Activated gamma-delta T cell (primary cell): Measurements from ENCODE around the gene ARIH2.
"Not testable (repeated sequence)": the region's sequence is repeated elsewhere in the genome, so short reads cannot be mapped to it uniquely, and the experiment has no call there.

Experiments used
- DNase-seq: peaks from one replicate; lab custom pipeline; 2025; lab: John Stamatoyannopoulos, UW

ARIH2 gene

DNA sequence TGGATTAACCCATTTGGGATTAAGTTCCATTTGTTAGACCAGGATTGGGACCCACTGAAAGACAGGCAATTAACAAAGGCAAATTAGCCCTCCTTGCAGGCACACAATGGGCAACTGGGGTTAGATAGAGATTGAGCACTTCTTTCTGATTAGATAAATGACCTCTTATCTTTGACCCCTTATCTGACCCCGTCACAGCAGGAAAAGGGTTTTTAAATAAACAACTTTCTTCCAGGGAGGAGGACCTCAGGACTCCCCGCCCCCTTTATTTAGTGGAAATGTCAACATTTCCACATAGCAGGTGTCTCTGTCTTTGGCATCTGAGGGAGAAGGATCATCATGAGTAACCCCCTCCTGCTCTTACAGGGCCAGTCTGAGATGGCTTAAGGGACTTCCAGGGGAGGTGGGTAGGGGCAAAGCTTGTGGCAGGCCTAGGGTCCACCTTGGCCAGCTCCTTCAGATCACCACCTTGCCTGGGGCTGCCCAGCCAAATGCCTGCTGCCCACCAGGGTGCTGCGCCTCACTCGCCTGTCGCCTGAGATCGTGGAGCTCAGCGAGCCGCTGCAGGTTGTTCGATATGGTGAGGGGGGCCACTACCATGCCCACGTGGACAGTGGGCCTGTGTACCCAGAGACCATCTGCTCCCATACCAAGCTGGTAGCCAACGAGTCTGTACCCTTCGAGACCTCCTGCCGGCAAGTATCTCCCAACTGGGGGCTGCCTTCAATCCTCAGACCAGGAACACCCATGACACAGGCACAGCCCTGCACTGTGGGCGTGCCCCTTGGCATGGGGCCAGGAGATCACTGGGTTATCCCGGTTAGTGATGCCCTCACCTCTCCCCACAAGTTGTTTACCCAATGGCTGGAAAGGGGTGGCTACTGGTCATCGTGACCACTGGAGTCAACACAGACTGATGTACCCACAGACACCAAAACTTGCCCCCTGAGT is 86.0 kb downstream of the ARIH2 start:
- no peak for DNase-seq

GRCh38 chr3:49005303-49005680 is 86.7 kb downstream of the ARIH2 start:
- DNase-seq, result no peak

DNA sequence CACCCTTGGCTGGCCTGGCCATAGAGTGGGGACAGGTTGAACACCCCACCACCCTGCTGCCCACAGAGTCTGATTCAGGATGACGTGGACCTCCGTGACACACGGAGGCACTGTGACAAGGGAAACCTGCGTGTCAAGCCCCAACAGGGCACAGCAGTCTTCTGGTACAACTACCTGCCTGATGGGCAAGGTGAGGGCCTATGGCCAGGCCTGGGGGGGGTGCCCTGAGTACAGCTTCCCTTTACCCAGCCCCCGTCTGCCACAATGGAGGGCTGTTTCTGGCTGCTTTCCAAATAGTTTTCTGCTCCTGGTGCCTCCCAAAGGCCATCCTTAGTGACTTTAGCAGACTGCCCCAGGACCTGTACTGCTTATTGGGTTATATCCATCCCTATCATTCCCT is 87.4 kb downstream of the ARIH2 start:
- DNase-seq, result no peak

GRCh38 chr3:49006408-49007067 is 87.9 kb downstream of the ARIH2 start:
- no peak for DNase-seq

DNA sequence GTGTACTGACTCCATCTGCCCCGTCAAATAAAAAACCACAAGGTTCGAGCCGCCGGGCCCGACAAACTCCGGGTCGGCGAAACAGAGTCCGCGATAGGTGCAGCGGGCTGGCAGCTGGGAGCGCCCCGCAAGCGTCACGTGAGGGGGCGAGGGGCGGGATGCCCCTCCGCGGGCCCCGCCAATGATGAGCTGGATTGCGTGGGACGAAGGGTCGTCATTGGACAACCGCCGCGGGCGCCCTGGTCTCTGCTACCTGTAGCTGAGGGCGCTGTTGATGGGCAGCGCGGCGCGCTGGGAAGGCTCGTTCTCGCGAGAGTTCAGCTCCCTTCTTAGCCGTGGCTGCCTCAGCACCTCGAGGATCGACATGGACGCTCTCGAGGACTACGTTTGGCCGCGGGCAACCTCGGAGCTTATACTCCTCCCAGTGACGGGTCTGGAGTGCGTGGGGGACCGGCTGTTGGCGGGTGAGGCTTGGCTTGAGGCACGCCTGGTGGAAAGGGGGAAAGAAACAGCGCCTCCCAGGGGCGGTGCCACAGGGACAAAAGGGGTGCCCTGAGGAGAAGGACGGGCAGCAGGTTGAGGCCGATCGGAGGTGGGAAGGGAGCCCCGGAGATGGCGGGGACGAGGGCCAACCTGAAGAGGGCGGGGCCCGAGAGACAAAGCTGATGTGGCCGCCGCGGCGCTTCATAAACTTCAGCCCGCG is 88.6 kb downstream of the ARIH2 start, which contains the start of gene WDR6:
Gene WDR6, plus strand, starts transcription at position 324 of the 703 bp plus-strand sequence. Its CDS starts 41 bp downstream, at position 365.
- peak; percentile 97 for DNase-seq

DNA sequence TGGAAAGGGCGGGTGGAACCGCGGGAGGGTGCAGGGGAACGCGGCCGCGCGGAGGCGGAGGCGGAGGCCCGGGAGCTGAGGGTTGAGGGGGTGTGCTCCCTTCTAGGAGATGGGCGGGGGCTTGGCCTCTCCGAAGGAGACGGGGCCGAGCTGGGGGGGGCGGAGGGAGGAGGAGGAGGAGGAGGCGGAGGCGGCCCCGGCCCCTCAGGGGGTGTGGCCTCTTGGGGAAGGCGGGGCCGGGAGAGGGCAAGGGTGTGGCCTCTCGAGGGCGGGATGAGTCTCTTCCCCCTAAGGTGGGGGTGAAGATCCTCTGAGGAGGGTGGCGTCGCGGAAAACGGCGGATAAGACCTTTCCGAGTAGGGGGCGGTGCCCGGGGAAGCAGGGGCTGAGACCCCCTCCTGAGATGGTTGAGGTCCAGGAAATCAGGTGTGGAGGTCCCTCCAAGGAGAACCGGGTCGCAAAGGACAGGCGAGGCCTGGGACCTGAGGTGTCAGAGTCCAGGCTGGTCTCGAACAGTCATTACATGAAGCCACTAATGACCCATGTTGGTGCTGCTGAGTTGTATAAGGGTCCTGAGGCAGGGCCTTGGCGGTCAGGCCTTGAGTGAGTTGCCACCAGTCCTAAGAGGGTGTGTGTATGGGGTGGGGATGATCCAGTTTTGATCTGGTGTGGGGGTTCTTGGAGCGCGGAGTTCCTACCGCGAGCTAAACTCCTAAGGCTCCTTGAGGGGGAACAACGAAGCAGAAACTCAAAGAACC is 89.3 kb downstream of the ARIH2 start:
- peak; percentile 70 for DNase-seq

GRCh38 chr3:49008627-49009026 is 90.0 kb downstream of the ARIH2 start:
- not testable (repeated sequence) for DNase-seq

DNA sequence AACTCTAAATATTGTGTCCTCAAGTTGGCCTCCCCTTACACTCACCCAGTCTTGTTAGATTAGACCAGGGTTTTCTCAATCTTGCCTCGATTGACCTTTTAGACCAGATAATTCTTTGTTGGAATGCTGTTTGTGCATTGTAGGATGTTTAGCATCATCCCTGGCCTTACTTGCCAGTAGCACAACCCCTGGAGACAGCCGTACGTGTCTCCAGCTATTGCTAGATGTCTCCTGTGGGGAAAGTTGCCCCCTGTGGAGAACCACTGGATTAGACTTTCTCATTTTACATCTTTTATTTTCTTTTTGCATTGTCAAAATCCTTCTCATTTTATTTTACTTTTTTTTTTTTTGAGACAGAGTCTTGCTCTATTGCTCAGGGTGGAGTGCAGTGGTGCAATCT is 90.8 kb downstream of the ARIH2 start:
- DNase-seq, result no peak

GRCh38 chr3:49012441-49013017 is 93.9 kb downstream of the ARIH2 start:
- no peak for DNase-seq

DNA sequence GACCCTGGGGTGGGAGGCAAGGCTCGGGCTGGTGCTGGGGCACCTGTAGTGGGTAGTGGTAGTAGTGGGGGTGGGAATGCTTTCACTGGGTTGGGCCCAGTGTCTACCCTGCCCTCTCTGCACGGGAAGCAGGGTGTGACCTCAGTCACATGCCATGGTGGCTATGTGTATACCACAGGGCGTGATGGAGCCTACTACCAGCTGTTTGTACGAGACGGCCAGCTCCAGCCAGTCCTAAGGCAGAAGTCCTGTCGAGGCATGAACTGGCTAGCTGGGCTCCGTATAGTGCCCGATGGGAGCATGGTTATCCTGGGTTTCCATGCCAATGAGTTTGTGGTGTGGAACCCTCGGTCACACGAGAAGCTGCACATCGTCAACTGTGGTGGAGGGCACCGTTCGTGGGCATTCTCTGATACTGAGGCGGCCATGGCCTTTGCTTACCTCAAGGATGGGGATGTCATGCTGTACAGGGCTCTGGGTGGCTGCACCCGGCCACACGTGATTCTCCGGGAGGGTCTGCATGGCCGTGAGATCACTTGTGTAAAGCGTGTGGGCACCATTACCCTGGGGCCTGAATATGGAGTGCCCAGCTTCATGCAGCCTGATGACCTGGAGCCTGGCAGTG is 94.6 kb downstream of the ARIH2 start:
- no peak for DNase-seq

- no peak for DNase-seq
These were observed 95.4 kb downstream of the ARIH2 start for GRCh38 chr3:49013738-49014660.

- DNase-seq, result no peak
These were observed 96.4 kb downstream of the ARIH2 start for GRCh38 chr3:49015072-49015471.

- DNase-seq, result no peak
These were observed 97.1 kb downstream of the ARIH2 start for GRCh38 chr3:49015765-49016164.

- DNase-seq, result no peak
These were observed 98.0 kb downstream of the ARIH2 start for GRCh38 chr3:49016414-49017228.

DNA sequence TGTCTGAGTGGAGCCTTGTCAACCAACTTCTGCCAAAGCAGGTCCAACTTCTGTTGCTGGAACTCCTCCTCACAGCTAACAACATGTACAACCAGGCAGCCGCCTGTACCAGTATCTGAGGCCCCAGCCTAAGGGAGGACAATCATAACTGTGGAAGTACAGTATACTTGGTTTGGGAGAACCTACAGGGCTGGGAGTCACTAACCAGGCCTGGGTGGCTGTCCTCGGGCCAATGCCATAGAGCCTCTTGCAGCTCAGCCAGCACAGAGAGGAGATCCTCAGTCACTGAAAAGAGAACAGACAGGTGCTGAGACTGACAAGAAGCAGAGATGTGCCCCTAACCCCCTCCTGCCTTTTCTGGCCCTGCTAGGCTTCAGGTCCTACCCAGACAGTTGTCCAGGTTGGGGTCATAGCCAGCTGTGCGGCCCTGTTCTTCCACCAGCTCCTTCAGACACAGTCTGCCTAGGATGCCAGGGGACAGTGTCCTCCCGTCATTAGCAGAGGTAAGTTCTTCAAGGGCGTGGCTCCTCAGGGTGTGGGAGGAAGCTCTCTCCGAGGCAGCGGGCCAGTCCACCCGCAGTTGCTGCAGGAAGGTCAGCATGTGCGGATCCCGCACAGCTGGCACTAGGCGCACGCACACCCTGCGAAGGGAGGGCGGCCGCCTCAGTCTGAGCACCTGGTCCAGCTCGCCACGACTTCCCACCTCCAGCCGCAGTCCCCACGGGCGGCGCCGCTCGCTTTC is 98.8 kb downstream of the ARIH2 start:
- no peak for DNase-seq

DNA sequence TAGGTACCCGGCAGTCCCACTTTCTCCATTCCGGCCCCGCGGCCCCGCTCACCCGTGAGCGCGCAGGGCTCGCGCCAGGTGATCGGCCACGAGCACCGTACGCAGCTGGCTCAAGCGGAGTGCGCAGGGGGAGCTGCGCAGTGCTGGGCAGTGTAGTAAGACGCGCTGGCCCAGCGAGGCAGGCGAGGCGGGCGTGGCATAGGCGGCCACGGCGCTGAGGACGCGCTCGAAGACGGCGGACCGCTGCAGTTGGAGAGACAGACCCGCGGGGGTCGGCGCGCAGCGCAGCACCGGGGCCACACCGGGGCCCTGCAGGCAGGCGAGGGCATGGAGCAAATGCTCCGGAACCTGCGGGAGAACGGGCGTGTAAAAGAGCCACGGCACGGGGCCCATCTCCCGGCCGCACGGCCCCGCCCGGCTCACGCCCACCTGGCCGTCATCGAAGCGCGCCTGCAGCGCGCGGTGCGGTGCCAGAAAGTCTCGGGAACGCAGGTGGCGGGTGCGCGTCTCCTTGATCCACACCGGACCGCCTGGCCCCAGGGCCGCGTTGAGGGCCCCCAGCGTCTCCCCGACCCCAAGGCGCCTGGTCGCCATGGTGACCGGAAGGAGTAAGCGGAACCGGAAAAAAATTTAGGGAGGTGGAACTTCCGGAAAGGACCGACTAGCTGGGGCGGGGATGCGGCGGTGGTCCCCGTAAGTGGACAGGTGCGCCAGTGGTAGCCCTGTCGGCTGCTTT is 99.5 kb downstream of the ARIH2 start, which contains the start of gene DALRD3:
Gene DALRD3, minus strand, starts transcription at position 610 of the 736 bp plus-strand sequence. Its CDS starts 16 bp downstream, at position 594.
- peak; percentile 41 for DNase-seq

- DNase-seq, result no peak
These were observed 100.0 kb downstream of the ARIH2 start for GRCh38 chr3:49018707-49019006.

- no peak for DNase-seq
These were observed 101.3 kb downstream of the ARIH2 start for GRCh38 chr3:49019941-49020329.
